NCI-H82 treated with DMSO at 0.1 percent for 48 hours (cell line): ENCODE data around the gene PKMYT1.
"Not testable (repeated sequence)": the region's sequence is repeated elsewhere in the genome, so short reads cannot be mapped to it uniquely, and the experiment has no call there.

Experiments used
- DNase-seq: peaks from one replicate; lab custom pipeline; 2025; ENCODE audit not compliant: unreplicated experiment; lab: John Stamatoyannopoulos, UW

PKMYT1 gene

GRCh38 chr16:2962334-2963073, 17.7 kb downstream of the PKMYT1 start:
- DNase-seq, result no peak

- DNase-seq, result no peak
Observed at GRCh38 chr16:2960183-2961010, 19.8 kb downstream of the PKMYT1 start.

GRCh38 chr16:2959206-2959605, 21.0 kb downstream of the PKMYT1 start:
- no peak for DNase-seq

- no peak for DNase-seq
Observed at GRCh38 chr16:2956579-2956956, 23.7 kb downstream of the PKMYT1 start.

- no peak for DNase-seq
Observed at GRCh38 chr16:2955779-2956578, 24.3 kb downstream of the PKMYT1 start.

- DNase-seq, result no peak
Observed at GRCh38 chr16:2955438-2955778, 24.8 kb downstream of the PKMYT1 start.

GRCh38 chr16:2954656-2955381, 25.4 kb downstream of the PKMYT1 start:
- no peak for DNase-seq

- peak; percentile 41 for DNase-seq
Observed at GRCh38 chr16:2953706-2954627, 26.3 kb downstream of the PKMYT1 start.

GRCh38 chr16:2952679-2953078, 27.6 kb downstream of the PKMYT1 start:
- no peak for DNase-seq

GRCh38 chr16:2950773-2951172, 29.5 kb downstream of the PKMYT1 start:
- DNase-seq, result no peak

- DNase-seq, result no peak
Observed at GRCh38 chr16:2950353-2950724, 29.9 kb downstream of the PKMYT1 start.

GRCh38 chr16:2949705-2950352, 30.4 kb downstream of the PKMYT1 start:
- DNase-seq, result no peak

- no peak for DNase-seq
Observed at GRCh38 chr16:2948807-2949704, 31.2 kb downstream of the PKMYT1 start.

- DNase-seq, result no peak
Observed at GRCh38 chr16:2946649-2947048, 33.6 kb downstream of the PKMYT1 start.

- not testable (repeated sequence) for DNase-seq
Observed at GRCh38 chr16:2943716-2944115, 36.5 kb downstream of the PKMYT1 start.

GRCh38 chr16:2942045-2942444, 38.2 kb downstream of the PKMYT1 start:
- DNase-seq, result no peak

GRCh38 chr16:2939968-2940367, 40.3 kb downstream of the PKMYT1 start:
- DNase-seq, result no peak

- DNase-seq, result no peak
Observed at GRCh38 chr16:2938206-2938605, 42.0 kb downstream of the PKMYT1 start.
